Neural cell (in vitro differentiated cells): Measurements from ENCODE around the gene ADD2. TPM values are rescaled to one million over a fixed set of nuclear protein-coding genes. Genes with fewer than 3 reads are reported as not detected.

Source experiments
- H2AFZ ChIP-seq: fragments of 200-600, 300-800 bp; sonication (generic), shearing (Covaris generic); 2 replicates; pipeline ENCODE4 v1.6.0; 2014; ENCODE audit warnings: low read depth, mild to moderate bottlenecking, antibody characterized with exemption, low read length, moderate library complexity
- H3F3A ChIP-seq: fragments of 200-600 bp; shearing (Covaris generic); 2 replicates; pipeline ENCODE4 v1.6.1; 2016; ENCODE audit warnings: mild to moderate bottlenecking, moderate library complexity, mixed read lengths, antibody characterized with exemption, low read length; ENCODE audit not compliant: insufficient read depth, poor library complexity, severe bottlenecking
- H3K27ac ChIP-seq: fragments of 200-600, 300-800 bp; sonication (generic), shearing (Covaris generic); 2 replicates; pipeline ENCODE4 v1.5.1; 2014; ENCODE audit warnings: mild to moderate bottlenecking, low read length, moderate library complexity
- H3K27me3 ChIP-seq: fragments of 300-800, 200-600 bp; sonication (generic), shearing (Covaris generic); 2 replicates; pipeline ENCODE4 v1.6.0; 2014; ENCODE audit warnings: mild to moderate bottlenecking, low read depth, low read length, moderate library complexity; ENCODE audit not compliant: insufficient read depth
- H3K36me3 ChIP-seq: fragments of 300-800, 200-600 bp; sonication (generic), shearing (Covaris generic); 2 replicates; pipeline ENCODE4 v1.5.1; 2014; ENCODE audit warnings: mild to moderate bottlenecking, antibody characterized with exemption, low read length, moderate library complexity; ENCODE audit not compliant: insufficient read depth
- H3K4me2 ChIP-seq: fragments of 300-800, 200-600 bp; sonication (generic), shearing (Covaris generic); 2 replicates; pipeline ENCODE4 v1.6.0; 2014; ENCODE audit warnings: mild to moderate bottlenecking, low read length
- H3K4me3 ChIP-seq: fragments of 300-800, 200-600 bp; sonication (generic), shearing (Covaris generic); 2 replicates; pipeline ENCODE4 v1.5.1; 2014; ENCODE audit warnings: mild to moderate bottlenecking, low read length, moderate library complexity
- H3K79me2 ChIP-seq: fragments of 200-600 bp; shearing (Covaris generic); replicated peaks from 2 replicates; pipeline ENCODE4 v1.6.0; 2014; ENCODE audit warnings: mild to moderate bottlenecking, low read length, moderate library complexity; ENCODE audit not compliant: insufficient read depth
- H3K9ac ChIP-seq: fragments of 300-800, 200-600 bp; sonication (generic), shearing (Covaris generic); 2 replicates; pipeline ENCODE4 v1.6.1; 2016; ENCODE audit warnings: mild to moderate bottlenecking, low read length, mixed read lengths
- H3K9me2 ChIP-seq: fragments of 200-600 bp; shearing (Covaris generic); 2 replicates; pipeline ENCODE4 v1.6.1; 2016; ENCODE audit warnings: mild to moderate bottlenecking, low read length, mixed read lengths; ENCODE audit not compliant: insufficient read depth
- H3K9me3 ChIP-seq: fragments of 200-600, 300-800 bp; sonication (generic), shearing (Covaris generic); 2 replicates; pipeline ENCODE4 v1.6.1; 2016; ENCODE audit warnings: mild to moderate bottlenecking, mixed run types, low read length, moderate library complexity, mixed read lengths
- H4K20me1 ChIP-seq: fragments of 200-600 bp; shearing (Covaris generic); 2 replicates; pipeline ENCODE4 v1.6.1; 2016; ENCODE audit warnings: mild to moderate bottlenecking, mixed run types; ENCODE audit not compliant: insufficient read depth
- CTCF ChIP-seq: fragments of 450-650 bp; IDR thresholded peaks from 2 replicates; pipeline ENCODE4 v1.5.1; 2014; ENCODE audit warnings: antibody characterized with exemption, mild to moderate bottlenecking, moderate library complexity; ENCODE audit not compliant: poor library complexity, severe bottlenecking
- EP300 ChIP-seq: fragments of 450-650 bp; conservative IDR thresholded peaks from 2 replicates; pipeline ENCODE4 v1.6.1; 2014; ENCODE audit warnings: antibody characterized with exemption, mild to moderate bottlenecking, moderate library complexity; ENCODE audit not compliant: poor library complexity, severe bottlenecking
- EZH2 ChIP-seq: fragments of 200-600, 300-800 bp; shearing (Covaris generic), sonication (generic); IDR thresholded peaks from 2 replicates; pipeline ENCODE4 v1.6.1; 2014; ENCODE audit warnings: antibody characterized with exemption, low read length, borderline replicate concordance, mild to moderate bottlenecking; ENCODE audit not compliant: insufficient read depth, poor library complexity, severe bottlenecking
- MXI1 ChIP-seq: fragments of 450-650 bp; conservative IDR thresholded peaks from 2 replicates; pipeline ENCODE4 v1.6.1; 2014; ENCODE audit warnings: antibody characterized with exemption, mild to moderate bottlenecking; ENCODE audit not compliant: poor library complexity, severe bottlenecking
- POLR2AphosphoS5 ChIP-seq: IDR thresholded peaks from 2 replicates; pipeline ENCODE4 v1.6.1; 2012
- RAD21 ChIP-seq: fragments of 450-650 bp; conservative IDR thresholded peaks from 2 replicates; pipeline ENCODE4 v1.6.1; 2014; ENCODE audit warnings: antibody characterized with exemption, mild to moderate bottlenecking, moderate library complexity
- REST ChIP-seq: IDR thresholded peaks from 2 replicates; pipeline ENCODE4 v1.6.1; 2012; ENCODE audit warnings: borderline replicate concordance
- SMC3 ChIP-seq: fragments of 450-650 bp; conservative IDR thresholded peaks from 2 replicates; pipeline ENCODE4 v1.6.1; 2014; ENCODE audit warnings: antibody characterized with exemption, mild to moderate bottlenecking, moderate library complexity; ENCODE audit not compliant: poor library complexity
- TAF1 ChIP-seq: IDR thresholded peaks from 2 replicates; pipeline ENCODE4 v1.6.1; 2012; ENCODE audit warnings: low read depth
- polyA plus RNA-seq: library from polyadenylated mRNA; depleted of rRNA; stranded (reverse); fragments of >200 nt; gene quantifications from 2 replicates; pipeline ENCODE4 v1.2.3, GENCODE V29; 2014

ADD2 gene
- polyA plus RNA-seq, 1 donor from 2014 or later: 52.5 TPM

GRCh38 chr2:70680735-70681134 is 87.3 kb downstream of the ADD2 start:
- H3K9me2 ChIP-seq: no peaks in the 10 kb centered on the region
- no peaks in the 10 kb centered on the region for H4K20me1 ChIP-seq
- no peak overlapping the region for H3K4me2 ChIP-seq
- H3K9ac ChIP-seq: no peak overlapping the region
- H3K27ac ChIP-seq: no peak overlapping the region
- no peaks in the 10 kb centered on the region for H3K79me2 ChIP-seq
- no peaks in the 10 kb centered on the region for H3K27me3 ChIP-seq
- H3F3A ChIP-seq: no peaks in the 10 kb centered on the region
- no peak overlapping the region for H3K4me3 ChIP-seq
- no peak overlapping the region for H2AFZ ChIP-seq
- TF ChIP-seq TAF1 (no peak), CTCF (no peak), MXI1 (no peak), RAD21 (no peak), REST (no peak), EP300 (no peak)
- no peaks in the 10 kb centered on the region for H3K9me3 ChIP-seq
- peaks cover 25% of the 10 kb centered on the region for H3K36me3 ChIP-seq

GRCh38 chr2:70679259-70679658 is 88.7 kb downstream of the ADD2 start:
- Histone ChIP-seq H3K9me2 (no peaks in the 10 kb centered on the region), H3K4me3 (no peak overlapping the region), H3K9me3 (no peaks in the 10 kb centered on the region), H3K27ac (no peak overlapping the region), H2AFZ (no peak overlapping the region), H3F3A (no peaks in the 10 kb centered on the region), H3K79me2 (no peaks in the 10 kb centered on the region), H3K9ac (no peak overlapping the region), H3K36me3 (peaks cover 26% of the 10 kb centered on the region), H3K4me2 (no peak overlapping the region), H4K20me1 (no peaks in the 10 kb centered on the region), H3K27me3 (no peaks in the 10 kb centered on the region)
- TF ChIP-seq EZH2 (no peak), RAD21 (no peak)

GRCh38 chr2:70678576-70679143 is 89.3 kb downstream of the ADD2 start:
- no peaks in the 10 kb centered on the region for H3K79me2 ChIP-seq
- no peak overlapping the region for H3K4me3 ChIP-seq
- no peak for TF ChIP-seq TAF1
- TF ChIP-seq RAD21: no peak
- no peak for TF ChIP-seq SMC3
- no peak for TF ChIP-seq EP300
- no peak for TF ChIP-seq POLR2AphosphoS5
- no peak for TF ChIP-seq REST
- TF ChIP-seq EZH2: no peak
- H2AFZ ChIP-seq: no peak overlapping the region
- no peaks in the 10 kb centered on the region for H3F3A ChIP-seq
- no peak overlapping the region for H3K27ac ChIP-seq
- no peaks in the 10 kb centered on the region for H3K27me3 ChIP-seq
- H3K9me3 ChIP-seq: no peaks in the 10 kb centered on the region
- H4K20me1 ChIP-seq: no peaks in the 10 kb centered on the region
- no peak overlapping the region for H3K9ac ChIP-seq
- peaks cover 25% of the 10 kb centered on the region for H3K36me3 ChIP-seq
- H3K9me2 ChIP-seq: no peaks in the 10 kb centered on the region
- no peak overlapping the region for H3K4me2 ChIP-seq
